Body of pancreas (tissue), 4 donors: Measurements from ENCODE around the gene POLRMT. TPM values are rescaled to one million over a fixed set of nuclear protein-coding genes. Genes with fewer than 3 reads are reported as not detected.

Experiments
- ATAC-seq: fragments of 150-250 bp; one replicate; pipeline ENCODE4 v1.9.1; 2016
- DNase-seq, 4 donors: peaks; one replicate each; pipeline ENCODE4 v3.0.0-alpha.2; 2019
- H3K27ac ChIP-seq, 4 donors: fragments of 200-600 bp; sonication (generic); 1 replicate in 3 of 4; 2 replicates in 1 of 4; pipeline versions ENCODE4 v1.5.1 to v1.6.1; 2016 to 2019; ENCODE audit warnings: mild to moderate bottlenecking in 1 of 4, mixed read lengths in 1 of 4, moderate library complexity in 1 of 4
- H3K27me3 ChIP-seq, 2 donors: fragments of 200-600 bp; sonication (generic); one replicate each; pipeline ENCODE4 v1.6.0; 2016; ENCODE audit warnings: mild to moderate bottlenecking in 1 of 2
- H3K36me3 ChIP-seq, 2 donors: fragments of 200-600 bp; sonication (generic); replicated peaks in 1 of 2; 2 replicates each; pipeline ENCODE4 v1.5.1; 2016; ENCODE audit warnings: low read depth in 2 of 2; ENCODE audit not compliant: insufficient read depth in 1 of 2
- H3K4me1 ChIP-seq: fragments of 200-600 bp; sonication (generic); one replicate; pipeline ENCODE4 v1.6.0; 2016
- H3K4me3 ChIP-seq, 2 donors: fragments of 200-600 bp; sonication (generic); 1 replicate in 1 of 2; 2 replicates in 1 of 2; pipeline ENCODE4 v1.5.1; 2016 to 2019
- H3K9me3 ChIP-seq, 3 donors: fragments of 200-600 bp; sonication (generic); 1 replicate in 2 of 3; 2 replicates in 1 of 3; pipeline ENCODE4 v1.5.1; 2016
- POLR2A ChIP-seq, 3 donors: fragments of 450-650 bp; IDR thresholded peaks; one replicate each; pipeline ENCODE4 v1.6.1; 2016; ENCODE audit warnings: antibody characterized with exemption in 3 of 3, mild to moderate bottlenecking in 2 of 3
- WGBS, 2 donors: methylation state at CpG; one replicate each; pipeline ENCODE4 v1.1.5; 2017; 5-methylcytosine and 5-hydroxymethylcytosine counted together
- intact Hi-C: fragments of 100-400 bp; cut with DNase I; formaldehyde crosslinking; loops from one replicate; pipeline ENCODE4 v1.15.1; 2023
- total RNA-seq, 2 donors: library from RNA; depleted of rRNA; stranded (reverse); fragments of >200 nt; gene quantifications; one replicate each; pipeline ENCODE4 v1.1.0, GENCODE V29; 2016
- TF ChIP-seq, protein P1 (sequence below), 7 experiments: fragments of 450-650 bp in 4 of 7; fragments of 200-600 bp in 3 of 7; sonication (generic) in 3 of 7; IDR thresholded peaks; one replicate each; pipeline ENCODE4 v1.5.1; 2016 to 2019; ENCODE audit warnings: antibody characterized with exemption in 7 of 7

POLRMT gene
- total RNA-seq, 2 donors from 2014 or later: 25.4 to 46.1 TPM

DNA sequence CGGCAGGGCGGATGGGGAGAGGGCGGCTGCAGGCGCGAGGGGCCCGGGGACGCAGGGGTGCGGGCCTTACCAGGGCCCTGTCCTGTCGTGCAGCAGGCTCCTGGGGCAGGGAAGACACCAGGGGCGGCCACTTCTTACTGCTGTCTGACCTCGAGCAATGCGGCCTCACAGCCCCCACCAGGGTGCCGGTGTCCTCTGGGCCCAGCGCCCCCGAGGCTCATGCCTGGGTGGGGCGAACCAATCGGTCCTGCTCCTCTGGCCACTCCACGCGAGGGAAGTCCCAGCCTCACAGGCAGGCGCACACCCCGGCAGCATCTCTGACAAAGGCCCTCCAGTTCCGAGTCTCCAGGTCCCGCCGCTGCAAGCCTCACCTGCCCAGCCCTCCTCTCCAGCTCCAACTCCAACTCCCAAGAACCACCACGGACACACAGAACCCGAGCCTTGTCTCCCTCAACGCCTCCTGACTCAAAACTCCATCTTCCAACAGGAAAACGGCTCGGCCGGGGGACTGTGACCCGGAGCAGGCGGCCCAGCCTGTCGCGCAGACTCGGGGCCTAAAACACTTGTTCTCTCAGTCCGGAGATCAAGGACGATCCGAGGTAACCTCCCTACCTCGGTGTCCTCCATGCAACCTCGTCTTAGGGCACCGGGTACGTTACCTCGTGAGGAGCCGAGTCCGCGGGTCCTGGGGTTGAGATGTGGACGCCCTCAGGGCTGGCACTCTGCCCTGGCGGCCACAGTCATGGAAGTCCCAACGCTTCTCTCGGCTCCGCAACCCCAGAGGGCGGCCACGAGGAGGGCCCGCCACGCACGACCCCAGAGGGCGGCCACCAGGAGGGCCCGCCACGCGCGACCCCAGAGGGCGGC lies 12.8 kb upstream of the POLRMT start:
- Histone ChIP-seq H3K4me3 (no peak overlapping the region), H3K36me3 (peaks cover 13 to 16% of the 10 kb centered on the region in 2 donors), H3K9me3 (no peaks in the 10 kb centered on the region), H3K27me3 (no peaks in the 10 kb centered on the region), H3K4me1 (no peaks in the 10 kb centered on the region), H3K27ac (no peak overlapping the region)
- ATAC-seq (no peak), DNase-seq (no peak)
- intact Hi-C loops: no loop called here
- WGBS, 2 donors: 91 to 94% methylated on average over 13 to 50 of the region's 62 CpGs
- TF ChIP-seq POLR2A (IDR thresholded peaks at IDR 0.05): no peak
- TF ChIP-seq, protein P1, sequence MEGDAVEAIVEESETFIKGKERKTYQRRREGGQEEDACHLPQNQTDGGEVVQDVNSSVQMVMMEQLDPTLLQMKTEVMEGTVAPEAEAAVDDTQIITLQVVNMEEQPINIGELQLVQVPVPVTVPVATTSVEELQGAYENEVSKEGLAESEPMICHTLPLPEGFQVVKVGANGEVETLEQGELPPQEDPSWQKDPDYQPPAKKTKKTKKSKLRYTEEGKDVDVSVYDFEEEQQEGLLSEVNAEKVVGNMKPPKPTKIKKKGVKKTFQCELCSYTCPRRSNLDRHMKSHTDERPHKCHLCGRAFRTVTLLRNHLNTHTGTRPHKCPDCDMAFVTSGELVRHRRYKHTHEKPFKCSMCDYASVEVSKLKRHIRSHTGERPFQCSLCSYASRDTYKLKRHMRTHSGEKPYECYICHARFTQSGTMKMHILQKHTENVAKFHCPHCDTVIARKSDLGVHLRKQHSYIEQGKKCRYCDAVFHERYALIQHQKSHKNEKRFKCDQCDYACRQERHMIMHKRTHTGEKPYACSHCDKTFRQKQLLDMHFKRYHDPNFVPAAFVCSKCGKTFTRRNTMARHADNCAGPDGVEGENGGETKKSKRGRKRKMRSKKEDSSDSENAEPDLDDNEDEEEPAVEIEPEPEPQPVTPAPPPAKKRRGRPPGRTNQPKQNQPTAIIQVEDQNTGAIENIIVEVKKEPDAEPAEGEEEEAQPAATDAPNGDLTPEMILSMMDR (IDR thresholded peaks at IDR 0.05): no peak

DNA sequence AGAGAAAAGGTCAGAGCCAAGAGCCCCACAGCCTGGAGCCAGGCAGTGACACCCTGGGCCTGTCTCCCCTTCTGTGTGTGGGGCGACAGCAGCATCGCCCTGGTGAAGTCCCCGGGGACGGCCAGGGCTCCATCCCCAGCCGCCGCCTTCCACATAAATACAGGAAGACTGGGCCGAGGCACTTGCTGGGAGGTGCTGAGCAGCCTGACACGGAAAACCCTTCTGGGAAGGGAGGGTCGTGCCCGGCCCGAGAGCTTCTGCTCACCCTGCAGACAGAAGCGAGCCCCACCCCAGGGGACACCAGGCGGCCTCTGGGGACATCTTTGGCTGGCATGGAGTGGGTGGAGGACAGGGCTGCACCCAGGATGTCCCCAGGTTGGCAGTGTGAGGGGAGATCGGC lies 11.5 kb upstream of the POLRMT start:
- Histone ChIP-seq H3K9me3 (no peaks in the 10 kb centered on the region), H3K27me3 (no peaks in the 10 kb centered on the region), H3K36me3 (peaks cover 7 to 15% of the 10 kb centered on the region in 2 donors), H3K4me1 (peaks cover 4% of the 10 kb centered on the region), H3K4me3 (no peak overlapping the region), H3K27ac (no peak overlapping the region)
- no peak for ATAC-seq
- TF ChIP-seq POLR2A (IDR thresholded peaks at IDR 0.05): no peak
- TF ChIP-seq, protein P1 (IDR thresholded peaks at IDR 0.05): no peak
- DNase-seq: no peak
- 60 to 88% methylated on average over 4 to 12 of the region's 14 CpGs for WGBS, 2 donors
- intact Hi-C loops: no loop called here

DNA sequence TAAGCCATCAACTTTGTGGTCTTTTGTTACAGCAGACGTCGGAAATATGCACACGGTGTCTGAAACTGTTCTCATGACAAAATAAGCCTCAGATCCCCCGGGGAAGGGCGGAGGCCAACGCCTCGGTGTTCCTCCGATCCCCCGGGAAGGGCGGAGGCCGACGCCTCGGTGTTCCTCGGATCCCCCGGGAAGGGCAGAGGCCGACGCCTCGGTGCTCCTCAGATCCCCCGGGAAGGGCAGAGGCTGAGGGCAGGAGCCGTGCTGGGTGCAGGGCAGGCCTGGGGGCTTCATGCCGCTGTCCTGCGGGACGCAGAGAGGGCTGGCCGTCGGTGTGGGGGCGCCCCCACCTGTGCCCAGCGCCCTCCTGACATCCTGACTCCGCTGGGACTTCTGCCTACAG lies 11.0 kb upstream of the POLRMT start:
- Histone ChIP-seq H3K9me3 (no peaks in the 10 kb centered on the region), H3K4me1 (peaks cover 5% of the 10 kb centered on the region), H3K4me3 (no peak overlapping the region), H3K27me3 (no peaks in the 10 kb centered on the region), H3K36me3 (peaks cover 7 to 13% of the 10 kb centered on the region in 2 donors), H3K27ac (no peak overlapping the region)
- intact Hi-C loops: no loop called here
- DNase-seq (no peak), ATAC-seq (no peak)
- TF ChIP-seq POLR2A (IDR thresholded peaks at IDR 0.05): no peak
- TF ChIP-seq, protein P1 (IDR thresholded peaks at IDR 0.05): no peak
- WGBS, 2 donors: 72% methylated on average over 21 to 22 of the region's 28 CpGs

DNA sequence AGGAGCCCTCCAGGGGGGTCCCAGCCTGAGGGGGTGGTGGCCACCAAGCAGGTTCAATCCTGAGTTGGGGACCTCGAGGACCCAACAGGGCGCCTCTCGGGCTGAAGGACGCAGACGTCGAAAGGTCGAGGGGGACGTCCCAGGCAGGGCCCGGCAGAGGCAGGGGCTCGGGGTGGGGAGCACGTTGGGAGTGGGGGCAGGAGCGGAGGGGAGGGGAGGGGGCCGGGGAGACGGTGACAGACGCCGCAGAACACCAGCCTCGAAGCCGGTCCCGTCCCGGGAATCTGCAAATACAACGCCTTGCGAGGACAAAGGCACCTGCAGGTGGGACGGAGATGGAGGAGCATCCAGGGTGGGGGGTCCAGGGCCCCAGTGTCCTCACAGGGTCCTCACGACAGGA lies 10.4 kb upstream of the POLRMT start:
- Histone ChIP-seq H3K4me3 (no peak overlapping the region), H3K4me1 (peaks cover 11% of the 10 kb centered on the region), H3K27me3 (no peaks in the 10 kb centered on the region), H3K27ac (no peak overlapping the region), H3K36me3 (peaks cover 5 to 11% of the 10 kb centered on the region in 2 donors), H3K9me3 (no peaks in the 10 kb centered on the region)
- WGBS, 2 donors: 80 to 89% methylated on average over 12 to 23 of the region's 24 CpGs
- ATAC-seq (no peak), DNase-seq (no peak)
- TF ChIP-seq, protein P1 (IDR thresholded peaks at IDR 0.05): no peak
- TF ChIP-seq POLR2A (IDR thresholded peaks at IDR 0.05): no peak
- intact Hi-C loops: no loop called here
